ENCODE data around the gene BMP6. TPM values are rescaled to one million over a fixed set of nuclear protein-coding genes. Genes with fewer than 3 reads are reported as not detected.

The BMP6 gene
- total and polyA plus RNA-seq, 3 experiments from 2014 or later, result not detected

GRCh38 chr6:7762760-7763159, 36.9 kb downstream of the BMP6 start:
- Mint-ChIP-seq H3K9me3 (peaks cover 0 to 2% (median 0%) of the 10 kb centered on the region in 5 donors), H3K4me1 (no peaks in the 10 kb centered on the region), H3K27me3 (peaks cover 11 to 40% of the 10 kb centered on the region in 2 donors), H3K27ac (no peak overlapping the region), H3K36me3 (no peaks in the 10 kb centered on the region), H3K4me3 (no peak overlapping the region)
- ChIA-PET CTCF (no interaction called here), POLR2A (no interaction called here)
- Histone ChIP-seq H3K27ac (ENCODE audit: low read depth, low read length) (no peak overlapping the region), H3K27me3 (ENCODE audit: insufficient read depth, low read length, poor library complexity, severe bottlenecking) (no peaks in the 10 kb centered on the region), H3K9me3 (ENCODE audit: low read length) (no peaks in the 10 kb centered on the region), H3K36me3 (ENCODE audit: insufficient read depth, low read length) (no peaks in the 10 kb centered on the region), H3K4me3 (ENCODE audit: low read length) (no peak overlapping the region), H3K4me1 (ENCODE audit: insufficient read depth, low read length) (no peaks in the 10 kb centered on the region)
- no peak for DNase-seq

GRCh38 chr6:7763881-7764280, 38.0 kb downstream of the BMP6 start:
- H3K9me3 ChIP-seq (ENCODE audit: low read length), result no peaks in the 10 kb centered on the region
- Mint-ChIP-seq H3K27ac (no peak overlapping the region), H3K27me3 (peaks cover 13 to 37% of the 10 kb centered on the region in 2 donors), H3K4me1 (no peaks in the 10 kb centered on the region), H3K9me3 (peaks cover 0 to 2% (median 0%) of the 10 kb centered on the region in 5 donors), H3K36me3 (no peaks in the 10 kb centered on the region), H3K4me3 (no peak overlapping the region)
- no peaks in the 10 kb centered on the region for H3K27me3 ChIP-seq (ENCODE audit: insufficient read depth, low read length, poor library complexity, severe bottlenecking)
- POLR2A ChIA-PET, result no interaction called here
- H3K4me1 ChIP-seq (ENCODE audit: insufficient read depth, low read length), result no peaks in the 10 kb centered on the region
- CTCF ChIA-PET, result no interaction called here
- H3K36me3 ChIP-seq (ENCODE audit: insufficient read depth, low read length), result no peaks in the 10 kb centered on the region
- no peak for DNase-seq
- no peak overlapping the region for H3K4me3 ChIP-seq (ENCODE audit: low read length)
- H3K27ac ChIP-seq (ENCODE audit: low read depth, low read length), result no peak overlapping the region

GRCh38 chr6:7765575-7766325, 39.9 kb downstream of the BMP6 start:
- POLR2A ChIA-PET, result no interaction called here
- no peaks in the 10 kb centered on the region for H3K27me3 ChIP-seq (ENCODE audit: insufficient read depth, low read length, poor library complexity, severe bottlenecking)
- CTCF ChIA-PET, result no interaction called here
- Mint-ChIP-seq H3K27me3 (peaks cover 13 to 42% of the 10 kb centered on the region in 2 donors), H3K36me3 (no peaks in the 10 kb centered on the region), H3K27ac (no peak overlapping the region), H3K4me1 (no peaks in the 10 kb centered on the region), H3K9me3 (no peaks in the 10 kb centered on the region), H3K4me3 (no peak overlapping the region)
- H3K27ac ChIP-seq (ENCODE audit: low read depth, low read length), result no peak overlapping the region
- no peak overlapping the region for H3K4me3 ChIP-seq (ENCODE audit: low read length)
- no peaks in the 10 kb centered on the region for H3K4me1 ChIP-seq (ENCODE audit: insufficient read depth, low read length)
- no peaks in the 10 kb centered on the region for H3K9me3 ChIP-seq (ENCODE audit: low read length)
- DNase-seq, result no peak
- no peaks in the 10 kb centered on the region for H3K36me3 ChIP-seq (ENCODE audit: insufficient read depth, low read length)

GRCh38 chr6:7769702-7770101, 43.8 kb downstream of the BMP6 start:
- Mint-ChIP-seq H3K9me3 (no peaks in the 10 kb centered on the region), H3K27ac (no peak overlapping the region), H3K4me1 (no peaks in the 10 kb centered on the region), H3K4me3 (no peak overlapping the region), H3K36me3 (no peaks in the 10 kb centered on the region), H3K27me3 (peaks cover 7 to 43% of the 10 kb centered on the region in 2 donors)
- Histone ChIP-seq H3K4me1 (ENCODE audit: insufficient read depth, low read length) (no peaks in the 10 kb centered on the region), H3K36me3 (ENCODE audit: insufficient read depth, low read length) (no peaks in the 10 kb centered on the region), H3K27me3 (ENCODE audit: insufficient read depth, low read length, poor library complexity, severe bottlenecking) (peaks cover 4% of the 10 kb centered on the region), H3K4me3 (ENCODE audit: low read length) (no peak overlapping the region), H3K27ac (ENCODE audit: low read depth, low read length) (no peak overlapping the region), H3K9me3 (ENCODE audit: low read length) (no peaks in the 10 kb centered on the region)
- CTCF ChIA-PET, result no interaction called here
- POLR2A ChIA-PET, result no interaction called here
- no peak for DNase-seq

- H3K27ac Mint-ChIP-seq, result no peak overlapping the region
- Histone ChIP-seq H3K36me3 (ENCODE audit: insufficient read depth, low read length) (no peaks in the 10 kb centered on the region), H3K27me3 (ENCODE audit: insufficient read depth, low read length, poor library complexity, severe bottlenecking) (peaks cover 4% of the 10 kb centered on the region), H3K4me1 (ENCODE audit: insufficient read depth, low read length) (no peaks in the 10 kb centered on the region), H3K27ac (ENCODE audit: low read depth, low read length) (no peak overlapping the region), H3K4me3 (ENCODE audit: low read length) (no peak overlapping the region), H3K9me3 (ENCODE audit: low read length) (no peaks in the 10 kb centered on the region)
- peaks cover 9 to 42% of the 10 kb centered on the region in 2 donors for H3K27me3 Mint-ChIP-seq
- DNase-seq, result no peak
- H3K4me3 Mint-ChIP-seq, result no peak overlapping the region
- no peaks in the 10 kb centered on the region for H3K36me3 Mint-ChIP-seq
- POLR2A ChIA-PET, result no interaction called here
- no peaks in the 10 kb centered on the region for H3K9me3 Mint-ChIP-seq
- H3K4me1 Mint-ChIP-seq, result no peaks in the 10 kb centered on the region
- CTCF ChIA-PET, result no interaction called here
Measured at GRCh38 chr6:7770111-7770510, 44.2 kb downstream of the BMP6 start.

- peaks cover 4% of the 10 kb centered on the region for H3K27me3 ChIP-seq (ENCODE audit: insufficient read depth, low read length, poor library complexity, severe bottlenecking)
- POLR2A ChIA-PET, result no interaction called here
- H3K4me1 ChIP-seq (ENCODE audit: insufficient read depth, low read length), result no peaks in the 10 kb centered on the region
- Mint-ChIP-seq H3K4me3 (no peak overlapping the region), H3K27me3 (peaks cover 9 to 44% of the 10 kb centered on the region in 2 donors), H3K36me3 (no peaks in the 10 kb centered on the region), H3K9me3 (no peaks in the 10 kb centered on the region), H3K27ac (no peak overlapping the region), H3K4me1 (no peaks in the 10 kb centered on the region)
- DNase-seq, result no peak
- no peak overlapping the region for H3K27ac ChIP-seq (ENCODE audit: low read depth, low read length)
- no peaks in the 10 kb centered on the region for H3K9me3 ChIP-seq (ENCODE audit: low read length)
- H3K36me3 ChIP-seq (ENCODE audit: insufficient read depth, low read length), result no peaks in the 10 kb centered on the region
- H3K4me3 ChIP-seq (ENCODE audit: low read length), result no peak overlapping the region
- CTCF ChIA-PET, result no interaction called here
Measured at GRCh38 chr6:7770601-7771000, 44.7 kb downstream of the BMP6 start.

GRCh38 chr6:7773322-7773721, 47.4 kb downstream of the BMP6 start:
- DNase-seq, result no peak
- Mint-ChIP-seq H3K27me3 (peaks cover 9 to 47% of the 10 kb centered on the region in 2 donors), H3K4me3 (no peak overlapping the region), H3K9me3 (no peaks in the 10 kb centered on the region), H3K27ac (no peak overlapping the region), H3K4me1 (no peaks in the 10 kb centered on the region), H3K36me3 (no peaks in the 10 kb centered on the region)
- ChIA-PET POLR2A (no interaction called here), CTCF (no interaction called here)
- H3K4me3 ChIP-seq (ENCODE audit: low read length), result no peak overlapping the region
- peaks cover 4% of the 10 kb centered on the region for H3K27me3 ChIP-seq (ENCODE audit: insufficient read depth, low read length, poor library complexity, severe bottlenecking)
- H3K4me1 ChIP-seq (ENCODE audit: insufficient read depth, low read length), result no peaks in the 10 kb centered on the region
- H3K36me3 ChIP-seq (ENCODE audit: insufficient read depth, low read length), result no peaks in the 10 kb centered on the region
- H3K27ac ChIP-seq (ENCODE audit: low read depth, low read length), result no peak overlapping the region
- H3K9me3 ChIP-seq (ENCODE audit: low read length), result no peaks in the 10 kb centered on the region

- peaks cover 4% of the 10 kb centered on the region for H3K27me3 ChIP-seq (ENCODE audit: insufficient read depth, low read length, poor library complexity, severe bottlenecking)
- CTCF ChIA-PET, result no interaction called here
- H3K9me3 ChIP-seq (ENCODE audit: low read length), result no peaks in the 10 kb centered on the region
Measured at GRCh38 chr6:7773914-7774313, 48.0 kb downstream of the BMP6 start.

More at GRCh38 chr6:7773914-7774313, 48.0 kb downstream of the BMP6 start:
- no peak overlapping the region for H3K27ac Mint-ChIP-seq
- H3K27me3 Mint-ChIP-seq, result peaks cover 7 to 48% of the 10 kb centered on the region in 2 donors
- Histone ChIP-seq H3K4me1 (ENCODE audit: insufficient read depth, low read length) (no peaks in the 10 kb centered on the region), H3K27ac (ENCODE audit: low read depth, low read length) (no peak overlapping the region), H3K36me3 (ENCODE audit: insufficient read depth, low read length) (no peaks in the 10 kb centered on the region), H3K4me3 (ENCODE audit: low read length) (no peak overlapping the region)
- no peaks in the 10 kb centered on the region for H3K9me3 Mint-ChIP-seq
- DNase-seq, result no peak
- H3K4me3 Mint-ChIP-seq, result no peak overlapping the region
- no peaks in the 10 kb centered on the region for H3K4me1 Mint-ChIP-seq
- no peaks in the 10 kb centered on the region for H3K36me3 Mint-ChIP-seq
- POLR2A ChIA-PET, result no interaction called here

Data from CD8-positive, alpha-beta memory T cell (primary cell).